Liver (tissue), 3 donors: ENCODE results near the gene KRTAP10-6.

Experiments
- EGR1 ChIP-seq, 2 donors: IDR thresholded peaks; 2 replicates each; pipeline ENCODE4 v1.6.1; 2016 to 2018; ENCODE audit warnings: antibody characterized with exemption in 2 of 2, low read depth in 2 of 2
- FOXA1 ChIP-seq: IDR thresholded peaks from 2 replicates; pipeline ENCODE4 v1.6.1; 2016; ENCODE audit warnings: antibody characterized with exemption
- HNF4G ChIP-seq: IDR thresholded peaks from 2 replicates; pipeline ENCODE4 v1.6.1; 2016; ENCODE audit warnings: antibody characterized with exemption
- TAF1 ChIP-seq: conservative IDR thresholded peaks from 2 replicates; pipeline ENCODE4 v1.6.1; 2016; ENCODE audit warnings: antibody characterized with exemption, mild to moderate bottlenecking
- YY1 ChIP-seq: IDR thresholded peaks from 2 replicates; pipeline ENCODE4 v1.6.1; 2016; ENCODE audit warnings: antibody characterized with exemption, mild to moderate bottlenecking
- ZBTB33 ChIP-seq: IDR thresholded peaks from 2 replicates; pipeline ENCODE4 v1.6.1; 2016; ENCODE audit warnings: antibody characterized with exemption
- TF ChIP-seq, protein P1 (sequence below): fragments of 150-350 bp; IDR thresholded peaks from 2 replicates; pipeline ENCODE4 v1.5.1; 2017; ENCODE audit warnings: improper control_type of control experiment, low read depth, low read length; ENCODE audit not compliant: missing input control
- TF ChIP-seq, protein P2 (sequence below): IDR thresholded peaks from 2 replicates; pipeline ENCODE4 v1.6.1; 2016; ENCODE audit warnings: antibody characterized with exemption, mild to moderate bottlenecking
- TF ChIP-seq, protein P3 (sequence below): IDR thresholded peaks from 2 replicates; pipeline ENCODE4 v1.6.1; 2016; ENCODE audit warnings: antibody characterized with exemption
- donor health status: healthy.
- donor health status: healthy.

- TF ChIP-seq EGR1 (IDR thresholded peaks at IDR 0.05; ENCODE audit: low read depth in 2 of 2) (no peak), YY1 (no peak), HNF4G (no peak), ZBTB33 (no peak), TAF1 (no peak), FOXA1 (no peak)
- TF ChIP-seq, protein P1, sequence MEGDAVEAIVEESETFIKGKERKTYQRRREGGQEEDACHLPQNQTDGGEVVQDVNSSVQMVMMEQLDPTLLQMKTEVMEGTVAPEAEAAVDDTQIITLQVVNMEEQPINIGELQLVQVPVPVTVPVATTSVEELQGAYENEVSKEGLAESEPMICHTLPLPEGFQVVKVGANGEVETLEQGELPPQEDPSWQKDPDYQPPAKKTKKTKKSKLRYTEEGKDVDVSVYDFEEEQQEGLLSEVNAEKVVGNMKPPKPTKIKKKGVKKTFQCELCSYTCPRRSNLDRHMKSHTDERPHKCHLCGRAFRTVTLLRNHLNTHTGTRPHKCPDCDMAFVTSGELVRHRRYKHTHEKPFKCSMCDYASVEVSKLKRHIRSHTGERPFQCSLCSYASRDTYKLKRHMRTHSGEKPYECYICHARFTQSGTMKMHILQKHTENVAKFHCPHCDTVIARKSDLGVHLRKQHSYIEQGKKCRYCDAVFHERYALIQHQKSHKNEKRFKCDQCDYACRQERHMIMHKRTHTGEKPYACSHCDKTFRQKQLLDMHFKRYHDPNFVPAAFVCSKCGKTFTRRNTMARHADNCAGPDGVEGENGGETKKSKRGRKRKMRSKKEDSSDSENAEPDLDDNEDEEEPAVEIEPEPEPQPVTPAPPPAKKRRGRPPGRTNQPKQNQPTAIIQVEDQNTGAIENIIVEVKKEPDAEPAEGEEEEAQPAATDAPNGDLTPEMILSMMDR: no peak
- TF ChIP-seq, protein P2, sequence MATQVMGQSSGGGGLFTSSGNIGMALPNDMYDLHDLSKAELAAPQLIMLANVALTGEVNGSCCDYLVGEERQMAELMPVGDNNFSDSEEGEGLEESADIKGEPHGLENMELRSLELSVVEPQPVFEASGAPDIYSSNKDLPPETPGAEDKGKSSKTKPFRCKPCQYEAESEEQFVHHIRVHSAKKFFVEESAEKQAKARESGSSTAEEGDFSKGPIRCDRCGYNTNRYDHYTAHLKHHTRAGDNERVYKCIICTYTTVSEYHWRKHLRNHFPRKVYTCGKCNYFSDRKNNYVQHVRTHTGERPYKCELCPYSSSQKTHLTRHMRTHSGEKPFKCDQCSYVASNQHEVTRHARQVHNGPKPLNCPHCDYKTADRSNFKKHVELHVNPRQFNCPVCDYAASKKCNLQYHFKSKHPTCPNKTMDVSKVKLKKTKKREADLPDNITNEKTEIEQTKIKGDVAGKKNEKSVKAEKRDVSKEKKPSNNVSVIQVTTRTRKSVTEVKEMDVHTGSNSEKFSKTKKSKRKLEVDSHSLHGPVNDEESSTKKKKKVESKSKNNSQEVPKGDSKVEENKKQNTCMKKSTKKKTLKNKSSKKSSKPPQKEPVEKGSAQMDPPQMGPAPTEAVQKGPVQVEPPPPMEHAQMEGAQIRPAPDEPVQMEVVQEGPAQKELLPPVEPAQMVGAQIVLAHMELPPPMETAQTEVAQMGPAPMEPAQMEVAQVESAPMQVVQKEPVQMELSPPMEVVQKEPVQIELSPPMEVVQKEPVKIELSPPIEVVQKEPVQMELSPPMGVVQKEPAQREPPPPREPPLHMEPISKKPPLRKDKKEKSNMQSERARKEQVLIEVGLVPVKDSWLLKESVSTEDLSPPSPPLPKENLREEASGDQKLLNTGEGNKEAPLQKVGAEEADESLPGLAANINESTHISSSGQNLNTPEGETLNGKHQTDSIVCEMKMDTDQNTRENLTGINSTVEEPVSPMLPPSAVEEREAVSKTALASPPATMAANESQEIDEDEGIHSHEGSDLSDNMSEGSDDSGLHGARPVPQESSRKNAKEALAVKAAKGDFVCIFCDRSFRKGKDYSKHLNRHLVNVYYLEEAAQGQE: no peak
- TF ChIP-seq, protein P3, sequence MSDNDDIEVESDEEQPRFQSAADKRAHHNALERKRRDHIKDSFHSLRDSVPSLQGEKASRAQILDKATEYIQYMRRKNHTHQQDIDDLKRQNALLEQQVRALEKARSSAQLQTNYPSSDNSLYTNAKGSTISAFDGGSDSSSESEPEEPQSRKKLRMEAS: no peak
These were observed 7.1 kb upstream of the KRTAP10-6 start for GRCh38 chr21:44599264-44600029.
